Midbrain (tissue), 1 donor: ENCODE data around the gene KLHL2.
"Not testable (repeated sequence)": the region's sequence is repeated elsewhere in the genome, so short reads cannot be mapped to it uniquely, and the experiment has no call there.

Experiments
- DNase-seq: peaks from one replicate; lab custom pipeline; 2025; lab: John Stamatoyannopoulos, UW

Gene KLHL2, protein sequence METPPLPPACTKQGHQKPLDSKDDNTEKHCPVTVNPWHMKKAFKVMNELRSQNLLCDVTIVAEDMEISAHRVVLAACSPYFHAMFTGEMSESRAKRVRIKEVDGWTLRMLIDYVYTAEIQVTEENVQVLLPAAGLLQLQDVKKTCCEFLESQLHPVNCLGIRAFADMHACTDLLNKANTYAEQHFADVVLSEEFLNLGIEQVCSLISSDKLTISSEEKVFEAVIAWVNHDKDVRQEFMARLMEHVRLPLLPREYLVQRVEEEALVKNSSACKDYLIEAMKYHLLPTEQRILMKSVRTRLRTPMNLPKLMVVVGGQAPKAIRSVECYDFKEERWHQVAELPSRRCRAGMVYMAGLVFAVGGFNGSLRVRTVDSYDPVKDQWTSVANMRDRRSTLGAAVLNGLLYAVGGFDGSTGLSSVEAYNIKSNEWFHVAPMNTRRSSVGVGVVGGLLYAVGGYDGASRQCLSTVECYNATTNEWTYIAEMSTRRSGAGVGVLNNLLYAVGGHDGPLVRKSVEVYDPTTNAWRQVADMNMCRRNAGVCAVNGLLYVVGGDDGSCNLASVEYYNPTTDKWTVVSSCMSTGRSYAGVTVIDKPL

DNA sequence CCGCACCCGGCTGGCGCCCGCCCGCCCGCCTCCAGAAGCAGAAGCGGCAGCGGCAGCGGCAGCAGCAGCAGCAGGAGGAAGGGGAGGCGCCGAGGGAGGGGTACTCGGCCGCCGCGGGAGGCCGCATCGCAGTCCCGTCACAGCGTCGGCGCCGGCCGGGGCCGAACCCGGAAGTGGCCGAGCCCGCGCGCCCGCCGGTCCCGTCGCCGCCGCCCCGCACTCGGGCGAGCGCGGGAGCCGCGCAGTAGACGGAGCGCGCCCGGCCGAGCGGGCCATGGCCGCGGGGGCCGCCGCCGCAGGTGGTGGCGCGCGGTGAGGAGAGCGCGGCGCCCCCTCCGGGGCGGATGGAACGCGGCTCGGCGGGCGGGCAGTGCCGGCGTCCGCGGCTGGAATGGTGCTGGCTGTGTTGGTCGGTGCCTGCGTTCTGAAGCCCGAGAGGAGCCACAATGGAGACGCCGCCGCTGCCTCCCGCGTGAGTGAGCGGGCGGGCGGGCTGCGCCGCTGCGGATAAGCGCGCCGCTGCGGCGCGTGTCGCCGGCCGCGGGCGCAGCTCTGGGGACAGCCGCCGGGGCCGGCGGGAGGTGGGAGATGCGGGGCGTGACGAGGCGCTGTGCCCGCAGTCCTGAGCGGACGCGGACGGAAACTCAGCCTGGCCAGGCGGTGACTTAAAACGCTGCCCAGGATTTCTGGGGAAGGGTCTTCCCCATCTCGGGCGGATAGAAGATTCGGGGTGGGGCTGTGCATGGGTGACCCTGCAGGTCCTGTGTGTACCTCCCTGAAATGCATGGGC, at the start of gene KLHL2:
KLHL2 (plus strand) TSS at position 131 of the 790 bp plus-strand sequence; CDS start at position 447, 316 bp downstream.
- DNase-seq = peak; percentile 75

DNA sequence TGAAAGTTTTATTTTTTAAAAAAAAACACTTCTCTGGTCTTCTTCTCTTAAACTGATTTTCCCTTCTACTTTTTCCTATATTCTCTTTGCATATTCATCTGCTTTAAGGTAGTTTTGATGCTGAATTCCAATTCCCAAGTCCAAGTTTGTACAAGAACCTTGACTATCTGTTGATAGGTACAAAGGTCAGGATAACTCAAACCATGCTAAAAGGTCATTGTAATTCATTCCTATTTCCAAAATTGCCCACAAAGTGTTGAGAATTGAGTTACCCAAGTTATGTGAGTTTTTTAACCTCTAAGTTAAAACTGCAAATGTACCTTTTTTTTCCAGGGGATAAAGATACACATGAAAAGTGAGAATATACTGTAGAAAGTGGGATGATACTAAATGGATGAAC, 48.6 kb upstream of the KLHL2 start:
- no peak for DNase-seq

DNA sequence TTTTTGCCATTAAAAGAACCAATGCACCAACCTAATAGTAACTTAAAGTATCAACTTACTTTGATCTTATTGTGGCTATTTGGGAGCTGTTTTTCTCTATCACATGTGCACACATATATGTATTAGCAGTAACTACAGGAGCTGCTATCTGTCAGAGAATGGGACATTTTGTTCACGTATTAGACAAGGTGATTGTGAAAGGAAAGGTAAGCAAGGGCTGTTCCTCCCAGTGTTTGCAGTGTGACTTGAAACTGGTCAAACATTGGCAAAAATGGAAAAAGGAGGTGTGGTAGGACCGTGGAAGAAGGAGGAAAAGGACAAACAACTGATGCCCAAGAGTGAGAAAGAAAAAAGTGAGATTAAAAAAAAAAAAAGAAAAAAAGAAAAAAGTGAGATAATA, 43.1 kb upstream of the KLHL2 start:
- no peak for DNase-seq

DNA sequence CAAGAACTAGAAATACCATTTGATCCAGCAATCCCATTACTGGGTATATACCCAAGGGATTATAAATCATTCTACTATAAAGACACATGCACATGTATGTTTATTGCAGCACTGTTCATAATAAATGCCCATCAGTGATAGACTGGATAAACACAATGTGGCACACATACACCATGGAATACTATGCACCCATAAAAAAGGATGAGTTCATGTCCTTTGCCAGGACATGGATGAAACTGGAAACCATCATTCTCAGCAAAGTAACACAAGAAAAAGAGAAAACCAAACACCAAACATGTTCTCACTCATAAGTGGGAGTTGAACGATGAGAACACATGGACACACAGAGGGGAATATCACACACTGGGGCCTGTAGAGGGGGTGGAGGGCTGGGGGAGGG, 40.5 kb upstream of the KLHL2 start:
- DNase-seq = not testable (repeated sequence)

DNA sequence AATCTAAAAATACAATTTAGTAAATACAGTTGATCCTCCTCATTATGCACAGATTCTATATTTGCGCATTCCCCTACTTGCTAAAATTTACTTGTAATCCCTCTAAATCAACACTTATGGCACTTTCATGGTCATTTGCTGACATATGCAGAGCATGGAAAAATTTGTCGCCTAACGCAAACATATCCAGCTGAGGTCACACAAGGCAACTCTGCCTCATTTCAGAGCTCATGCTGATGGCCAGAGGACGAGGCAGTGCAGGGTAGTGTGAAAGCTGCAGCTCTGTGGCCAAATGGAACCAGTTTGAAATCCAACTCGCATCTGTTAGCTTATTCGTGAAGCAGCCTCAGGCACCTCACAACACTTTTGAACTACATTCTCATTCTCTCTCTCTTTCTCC, 39.7 kb upstream of the KLHL2 start:
- no peak for DNase-seq

DNA sequence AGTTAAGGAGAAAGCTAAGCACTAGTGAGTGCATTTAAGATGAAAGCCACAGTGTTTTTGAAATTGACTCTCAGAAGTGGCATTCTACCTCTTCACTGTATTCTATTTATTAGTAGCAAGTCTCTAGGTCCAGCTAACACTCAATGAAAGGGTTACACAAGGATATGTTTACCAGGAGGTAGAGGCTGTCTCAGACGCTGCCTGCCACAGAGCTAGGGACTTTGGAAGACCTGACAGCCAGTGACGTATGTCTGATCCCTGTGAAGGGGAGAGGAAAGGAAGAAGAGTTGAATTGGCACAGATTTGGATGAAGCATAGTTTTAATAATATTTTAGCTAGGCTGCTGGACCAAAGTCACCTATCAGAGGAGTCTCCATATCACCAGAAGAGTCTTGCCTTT, 36.5 kb upstream of the KLHL2 start:
- DNase-seq = no peak

DNA sequence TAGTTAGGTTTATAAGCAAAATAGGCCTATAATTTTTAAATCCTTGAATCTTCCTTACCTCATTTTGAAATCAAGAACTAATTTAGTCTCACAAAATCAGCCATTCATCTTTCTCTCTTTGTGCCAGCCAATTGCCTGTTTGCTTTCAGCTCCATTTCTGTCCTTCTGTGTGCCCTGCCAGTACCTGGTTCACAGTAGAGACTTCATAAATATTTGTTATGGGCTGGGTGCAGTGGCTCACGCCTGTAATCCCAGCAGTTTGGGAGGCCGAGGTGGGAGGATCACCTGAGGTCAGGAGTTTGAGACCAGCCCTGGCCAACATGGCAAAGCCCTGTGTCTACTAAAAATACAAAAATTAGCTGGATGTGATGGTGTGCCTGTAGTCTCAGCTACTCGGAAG, 31.9 kb upstream of the KLHL2 start:
- not testable (repeated sequence) for DNase-seq

DNA sequence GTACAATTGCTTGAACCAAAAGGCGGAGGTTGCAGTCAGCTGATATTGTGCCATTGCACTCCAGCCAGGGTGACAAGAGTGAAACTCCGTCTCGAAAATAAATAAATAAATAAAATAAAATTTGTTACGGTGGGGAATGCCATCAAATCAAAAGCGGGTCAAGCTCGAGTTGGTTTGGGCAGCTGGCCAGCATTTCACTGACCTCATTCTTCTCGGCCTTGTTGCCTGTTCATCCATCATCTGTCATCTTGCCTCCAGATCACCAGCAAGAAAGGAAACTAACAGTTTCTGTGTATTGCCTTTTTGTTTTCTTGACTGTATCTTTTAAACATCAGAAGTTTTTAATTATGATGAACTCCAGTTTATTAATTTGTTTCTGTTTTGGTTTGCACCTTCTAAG, 31.5 kb upstream of the KLHL2 start:
- DNase-seq = no peak

DNA sequence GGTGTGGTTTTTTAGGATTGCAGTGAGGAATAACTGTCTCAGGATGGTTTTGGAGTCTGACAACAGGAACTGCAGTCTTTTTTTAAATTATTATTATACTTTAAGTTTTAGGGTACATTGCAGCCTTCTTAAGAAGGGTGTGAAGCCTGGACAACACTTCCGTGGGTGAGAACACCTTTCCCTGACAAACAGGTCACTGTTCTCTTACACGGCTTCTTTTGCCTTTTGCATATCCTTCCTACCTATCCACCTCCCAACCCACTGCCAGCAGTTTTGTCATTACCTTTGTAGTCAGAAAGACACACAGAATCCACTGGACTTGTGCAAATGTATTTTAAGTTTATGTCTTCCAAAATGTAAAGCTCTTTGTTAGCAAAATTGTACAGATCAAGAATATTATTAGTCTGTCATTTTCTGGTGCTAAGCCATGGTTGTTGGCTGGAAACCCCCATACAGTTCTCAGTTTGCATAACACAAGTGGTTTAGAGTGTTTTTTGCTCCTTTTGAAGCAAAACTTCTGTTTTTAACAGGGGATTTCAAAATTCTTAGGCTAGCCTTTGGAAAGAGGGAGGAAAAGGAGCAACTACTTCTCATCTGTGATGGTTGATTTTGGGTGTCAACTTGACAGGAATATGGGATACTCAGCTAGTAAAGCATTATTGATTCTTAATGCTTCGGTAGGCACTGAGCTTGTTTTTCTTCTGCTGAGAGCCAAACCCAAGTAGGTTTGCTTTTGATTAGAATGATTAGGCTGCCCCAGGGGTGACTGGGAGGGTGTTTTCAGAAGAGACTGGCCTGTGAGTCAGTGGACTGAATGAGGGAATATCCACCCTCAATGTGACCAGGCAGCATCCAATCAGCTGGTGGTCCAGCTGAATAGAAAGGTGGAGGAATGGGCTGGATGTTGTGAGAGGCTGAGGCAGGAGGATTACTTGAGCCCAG, 29.4 kb upstream of the KLHL2 start:
- DNase-seq = no peak

DNA sequence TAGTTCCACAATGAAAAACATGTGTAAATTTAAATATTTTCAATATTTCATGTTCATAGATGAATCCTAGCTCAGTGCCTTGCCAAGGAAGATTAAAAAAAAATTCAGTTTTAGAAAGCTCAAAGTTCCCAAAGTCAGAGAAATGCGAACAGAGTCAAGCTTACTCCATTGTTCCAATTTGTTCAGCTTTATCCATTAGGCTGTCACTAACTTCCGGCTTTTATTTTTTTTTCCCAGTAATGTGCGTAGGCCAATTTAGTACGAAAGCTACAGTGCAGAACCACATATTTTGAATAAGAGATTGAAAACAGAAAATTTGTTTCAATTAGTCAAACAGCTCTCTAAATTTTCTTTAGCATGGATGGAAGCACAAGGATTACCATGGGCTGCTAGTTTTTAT, 23.1 kb upstream of the KLHL2 start:
- DNase-seq = no peak

DNA sequence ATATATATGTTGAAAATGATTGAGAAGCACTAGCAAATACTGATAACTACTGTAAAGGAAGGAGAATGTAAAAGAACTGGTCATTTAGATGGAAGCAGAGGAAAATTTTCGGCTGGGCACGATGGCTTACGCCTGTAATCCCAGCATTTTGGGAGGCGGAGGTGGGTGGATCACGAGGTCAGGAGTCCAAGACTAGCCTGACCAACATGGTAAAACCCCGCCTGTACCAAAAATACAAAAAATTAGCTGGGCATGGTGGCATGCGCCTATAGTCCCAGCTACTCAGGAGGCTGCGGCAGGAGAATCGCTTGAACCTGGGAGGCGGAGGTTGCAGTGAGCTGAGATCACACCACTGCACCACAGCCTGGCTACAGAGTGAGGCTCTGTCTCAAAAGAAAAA, 22.4 kb upstream of the KLHL2 start:
- not testable (repeated sequence) for DNase-seq

DNA sequence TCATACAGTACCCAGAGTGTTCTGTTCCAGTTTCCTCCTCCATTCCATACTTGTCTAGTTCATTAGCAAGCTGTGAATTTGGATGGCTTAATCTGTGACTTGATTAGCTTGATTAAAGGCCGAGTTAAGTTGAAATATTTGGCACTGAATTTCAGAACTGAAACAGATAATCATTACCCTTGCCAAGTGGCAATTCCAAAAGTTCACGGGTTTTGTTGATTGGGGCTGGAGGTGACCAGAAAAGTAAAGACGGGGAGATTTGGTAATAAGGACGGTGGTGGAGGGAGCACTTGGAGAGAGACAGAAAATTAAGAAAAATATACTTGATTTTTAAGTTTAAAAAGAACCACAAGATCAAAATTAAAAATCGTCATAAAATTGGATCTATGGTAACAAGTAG, 21.9 kb upstream of the KLHL2 start:
- no peak for DNase-seq

DNA sequence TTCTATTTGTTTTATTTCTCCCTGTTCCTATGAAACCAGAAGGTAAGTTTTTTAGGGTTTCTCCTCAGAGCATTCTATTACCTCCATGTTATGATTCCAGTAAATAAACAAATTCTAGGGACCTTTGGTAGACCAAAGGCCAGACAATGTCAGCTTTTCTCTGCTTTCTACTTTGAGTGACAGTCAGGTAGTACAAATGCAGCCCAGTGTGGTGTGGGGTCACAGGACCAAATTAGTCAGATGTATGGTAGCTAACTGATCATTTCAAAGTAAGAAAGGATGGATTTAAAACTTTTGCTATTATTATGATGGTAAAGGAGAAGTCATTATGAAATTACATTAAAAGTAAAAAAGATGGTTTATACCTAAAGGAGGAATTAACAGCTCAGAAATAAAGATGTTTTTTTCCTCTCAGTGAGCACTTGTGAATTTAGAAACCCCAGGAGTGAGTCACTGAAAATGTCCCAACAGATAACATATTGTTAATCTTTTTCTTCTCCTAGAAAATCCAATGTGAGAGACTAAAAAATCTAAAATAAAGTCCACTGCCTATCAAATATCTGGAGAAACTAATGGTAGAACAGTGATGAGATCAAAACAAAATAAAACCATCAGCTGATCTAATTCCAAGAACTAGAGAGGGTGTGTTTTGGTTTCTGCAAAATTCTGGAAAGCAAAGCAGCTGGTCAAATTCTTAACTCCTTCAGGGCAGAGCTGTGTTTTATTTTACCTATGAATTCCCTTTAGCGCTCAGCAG, 16.6 kb upstream of the KLHL2 start:
- no peak for DNase-seq

DNA sequence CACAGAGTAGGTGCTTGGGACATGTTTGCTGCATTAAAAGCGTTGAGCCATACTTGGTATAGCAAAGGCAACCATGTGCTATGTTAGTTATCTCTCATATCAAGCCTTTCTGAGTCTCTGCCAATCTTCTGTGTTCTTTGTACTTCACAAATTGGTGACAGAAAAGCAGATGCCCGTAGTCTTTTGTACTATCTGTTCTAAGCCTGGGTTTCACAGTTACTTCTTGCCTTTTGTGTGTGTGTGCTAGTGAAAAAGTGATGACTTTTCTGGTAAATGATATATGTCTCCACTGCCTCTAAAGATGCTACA, 16.1 kb upstream of the KLHL2 start:
- DNase-seq = no peak

DNA sequence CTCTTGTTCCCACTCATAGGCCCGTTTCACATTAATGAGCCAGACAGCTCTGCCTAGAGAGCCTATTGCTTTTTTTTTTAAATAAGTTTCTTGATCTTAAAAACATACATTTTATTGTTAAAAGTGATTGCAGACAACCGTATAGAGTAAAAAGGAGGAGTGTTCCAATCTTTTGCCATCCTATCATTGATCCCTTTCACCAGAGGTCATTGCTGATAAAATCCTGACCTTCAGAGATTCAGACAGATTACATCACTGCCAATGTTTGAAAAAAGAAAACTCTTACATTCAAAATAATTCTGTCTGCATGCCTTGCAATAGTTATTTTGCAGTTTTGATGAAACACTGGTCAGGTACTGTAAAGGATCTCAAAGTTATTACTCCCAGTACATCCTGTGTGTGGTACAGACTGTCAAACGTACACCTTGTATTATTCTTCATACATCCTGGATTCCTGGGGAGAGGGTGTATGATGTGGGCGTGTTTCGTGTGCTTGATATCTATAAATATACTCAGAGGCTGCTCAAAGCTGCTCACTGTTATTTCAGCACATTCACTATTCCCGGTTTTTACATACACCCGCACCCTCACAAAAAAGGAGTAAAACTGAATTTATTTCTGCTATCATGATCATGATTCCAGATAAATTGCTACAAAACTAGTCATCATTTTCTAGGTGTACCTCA, 15.4 kb upstream of the KLHL2 start:
- DNase-seq = no peak

DNA sequence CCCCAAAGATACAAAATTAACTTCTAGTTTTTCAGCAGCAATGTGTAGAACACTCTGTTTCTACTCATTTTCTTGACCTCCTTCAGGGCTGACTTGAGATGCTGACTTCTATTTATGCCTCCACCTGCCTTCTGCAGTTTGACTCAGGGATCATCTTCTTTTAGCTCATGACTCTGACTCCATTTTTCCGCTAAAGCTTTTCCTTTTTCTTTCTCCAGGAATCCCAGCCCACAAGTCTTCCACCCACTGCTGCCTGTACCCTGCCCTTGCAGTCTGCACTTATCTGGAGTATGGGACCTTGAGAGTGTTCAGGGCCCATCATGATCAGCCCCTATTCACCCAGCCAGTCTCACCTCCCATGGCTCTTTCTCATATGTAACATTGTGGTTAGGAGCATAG, 14.9 kb upstream of the KLHL2 start:
- no peak for DNase-seq

DNA sequence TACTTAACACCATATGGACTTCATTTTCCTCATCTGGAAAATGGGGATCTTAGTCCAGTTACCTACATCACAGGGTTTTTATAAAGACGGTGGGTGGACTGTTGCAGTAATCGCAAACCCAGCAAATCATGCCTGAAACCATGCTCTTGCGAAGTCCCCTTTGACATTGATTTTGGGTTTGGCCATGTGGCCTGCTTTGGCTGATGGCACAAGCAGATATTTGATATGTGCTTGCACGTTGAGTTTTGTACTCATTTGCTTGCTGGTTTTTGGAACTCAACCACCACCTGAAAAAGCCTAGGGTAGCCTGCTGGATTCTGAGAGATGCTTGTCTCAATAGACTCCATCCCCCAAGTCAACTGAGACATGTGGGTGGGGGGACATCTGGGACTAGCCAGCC, 14.4 kb upstream of the KLHL2 start:
- DNase-seq = no peak

DNA sequence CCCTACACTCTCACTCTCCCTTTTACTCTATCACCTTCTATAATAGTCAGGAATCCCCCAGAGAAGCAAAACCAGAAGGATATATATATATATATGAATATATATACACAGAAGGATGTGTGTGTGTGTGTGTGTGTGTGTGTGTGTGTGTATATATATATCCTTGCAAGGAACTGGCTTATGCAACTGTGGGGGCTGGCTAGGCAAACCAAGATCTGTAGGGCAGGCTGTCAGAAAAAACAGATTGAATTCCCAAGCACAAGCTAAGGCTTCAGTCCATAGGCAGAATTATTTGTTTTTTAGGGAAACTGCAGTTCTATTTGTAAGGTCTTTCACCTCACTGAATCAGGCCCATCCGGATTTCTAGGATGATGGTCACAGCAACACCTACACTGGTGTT, 13.0 kb upstream of the KLHL2 start:
- no peak for DNase-seq

DNA sequence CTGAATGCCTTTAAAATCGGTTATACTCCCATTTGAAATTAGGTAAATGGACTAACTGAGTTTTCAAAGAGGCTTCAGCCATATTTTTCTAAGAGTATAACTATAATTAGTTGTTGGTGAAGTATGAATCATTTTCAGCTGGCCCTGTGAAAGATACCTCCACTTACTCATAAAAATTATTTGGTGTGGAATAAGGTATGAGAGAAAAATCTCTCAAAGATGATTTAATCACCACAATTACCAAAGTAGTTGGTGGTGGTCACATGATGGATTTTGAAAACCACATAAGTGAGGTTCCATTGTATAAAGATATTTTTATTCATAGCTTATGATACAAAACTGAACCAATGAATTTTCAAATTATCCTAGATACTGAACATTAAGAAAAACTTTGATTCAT, 9.0 kb upstream of the KLHL2 start:
- DNase-seq = no peak

DNA sequence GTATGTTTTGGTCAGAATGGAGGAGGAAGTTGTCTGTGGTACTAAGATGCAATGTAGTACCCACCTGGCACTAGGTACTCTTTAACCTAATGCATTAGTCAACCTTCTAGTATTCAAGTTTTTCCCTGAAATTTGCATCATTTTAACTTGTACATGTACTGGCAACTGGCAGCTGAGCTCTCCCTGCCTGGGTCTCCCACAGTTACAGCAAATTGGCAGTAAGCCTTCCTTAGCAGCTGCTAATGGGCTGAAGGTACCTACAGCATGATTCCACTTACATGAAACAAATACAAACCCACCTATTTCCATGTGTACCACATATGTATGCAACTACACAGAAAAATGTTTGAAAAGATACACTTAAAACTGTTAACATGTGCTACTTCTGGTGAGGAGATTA, 8.1 kb upstream of the KLHL2 start:
- no peak for DNase-seq

DNA sequence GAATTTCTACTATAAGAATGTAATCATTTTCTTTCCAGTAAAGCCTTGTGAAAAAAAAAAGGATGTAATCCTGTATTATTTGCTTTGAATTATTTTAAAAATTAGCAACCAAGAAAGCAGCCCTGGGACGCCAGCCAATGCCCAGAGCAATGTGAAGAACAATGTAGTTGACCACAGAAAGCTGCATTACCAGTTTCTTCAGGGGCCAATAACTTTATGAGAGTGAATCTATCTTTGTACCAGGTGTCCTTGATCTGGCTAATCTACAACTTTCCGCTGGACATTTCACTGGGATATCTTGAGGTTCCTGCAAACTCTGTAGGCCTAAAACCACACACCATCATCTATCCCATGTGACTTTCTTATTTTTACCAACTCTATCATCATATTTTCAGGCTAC, 7.6 kb upstream of the KLHL2 start:
- DNase-seq = no peak
